A549 (cell line): ENCODE results near the gene C1orf21. TPM values are rescaled to one million over a fixed set of nuclear protein-coding genes. Genes with fewer than 3 reads are reported as not detected.

Experiments
- ATAC-seq, 2 experiments: fragments of 200-7000 bp in 1 of 2; fragments of >200 bp in 1 of 2; cut with Nextera tagmentation in 1 of 2; cut with Tn5 transposase in 1 of 2; 3 replicates each; pipeline versions ENCODE4 v1.8.0 to v1.9.1; 2018 to 2020; ENCODE audit warnings: mild to moderate bottlenecking in 1 of 2, moderate library complexity in 1 of 2
- CTCF ChIA-PET: fragments of 300-600 bp; sonication (Branson Sonifier 250); formaldehyde crosslinking; extraction: SDS; loops from one replicate; lab custom pipeline; 2021; ENCODE audit warnings: antibody characterized with exemption, inconsistent platforms; lab: Yijun Ruan, JAX
- POLR2A ChIA-PET: fragments of 350-600 bp; formaldehyde crosslinking; extraction: SDS; loops from one replicate; lab custom pipeline; 2021; ENCODE audit warnings: antibody characterized with exemption, inconsistent platforms; lab: Yijun Ruan, JAX
- DNase-seq, 2 experiments: peaks; one replicate each; pipeline versions ENCODE4 v3.0.0 to v3.0.0-alpha.2; 2011 to 2016; ENCODE audit warnings: low read depth in 1 of 2, low spot score in 1 of 2
- FAIRE-seq: peaks from 2 replicates; lab custom pipeline; 2011; peaks lifted over from hg19 to GRCh38; lab: Jason Lieb, UNC
- H3K27ac ChIP-seq, 2 experiments: fragments of >200 bp; sonication (Bioruptor Twin); formaldehyde crosslinking; 3 replicates each; pipeline ENCODE4 v1.5.1; 2016 to 2017
- H3K4me1 ChIP-seq: fragments of >200 bp; sonication (Bioruptor Twin); formaldehyde crosslinking; 3 replicates; pipeline ENCODE4 v1.6.1; 2016
- H3K4me2 ChIP-seq: fragments of >200 bp; sonication (Bioruptor Twin); formaldehyde crosslinking; 3 replicates; pipeline ENCODE4 v1.6.1; 2016
- H3K4me3 ChIP-seq: fragments of >200 bp; sonication (Bioruptor Twin); formaldehyde crosslinking; 3 replicates; pipeline ENCODE4 v1.5.1; 2016
- H3K9me3 ChIP-seq: fragments of >200 bp; sonication (Bioruptor Twin); formaldehyde crosslinking; 3 replicates; pipeline ENCODE4 v1.6.1; 2016
- BCL3 ChIP-seq: fragments of >200 bp; sonication (Bioruptor Twin); formaldehyde crosslinking; IDR thresholded peaks from 3 replicates; pipeline ENCODE4 v1.6.1; 2016
- CHD4 ChIP-seq: fragments of 200-600 bp; sonication (generic); IDR thresholded peaks from 2 replicates; pipeline ENCODE4 v1.6.1; 2016; ENCODE audit warnings: antibody characterized with exemption, mild to moderate bottlenecking, borderline replicate concordance
- E2F6 ChIP-seq: IDR thresholded peaks from 2 replicates; pipeline ENCODE4 v1.6.1; 2012; ENCODE audit warnings: low read depth, borderline replicate concordance
- HDAC2 ChIP-seq: fragments of 200-600 bp; sonication (generic); IDR thresholded peaks from 2 replicates; pipeline ENCODE4 v1.6.1; 2016
- HEYL ChIP-seq: fragments of 250-450 bp; sonication (Bioruptor Pico); IDR thresholded peaks from 2 replicates; pipeline ENCODE4 v1.8.0; 2021; ENCODE audit warnings: mild to moderate bottlenecking, moderate library complexity
- HMGXB4 ChIP-seq: fragments of 250-450 bp; sonication (Bioruptor Pico); IDR thresholded peaks from 2 replicates; pipeline ENCODE4 v1.5.0; 2021; ENCODE audit warnings: mild to moderate bottlenecking, moderate library complexity, borderline replicate concordance
- KDM5A ChIP-seq: fragments of 200-600 bp; sonication (generic); IDR thresholded peaks from 2 replicates; pipeline ENCODE4 v1.6.1; 2016; ENCODE audit warnings: antibody characterized with exemption, mild to moderate bottlenecking
- MYC ChIP-seq: IDR thresholded peaks from 2 replicates; pipeline ENCODE4 v1.6.1; 2012; ENCODE audit warnings: mild to moderate bottlenecking, inconsistent platforms, low read length, improper control_type of control experiment, borderline replicate concordance
- REST ChIP-seq: fragments of 200-600 bp; sonication (generic); IDR thresholded peaks from 2 replicates; pipeline ENCODE4 v1.6.1; 2016; ENCODE audit warnings: antibody characterized with exemption, mild to moderate bottlenecking, moderate library complexity
- SMC3 ChIP-seq: fragments of >200 bp; sonication (Bioruptor Twin); formaldehyde crosslinking; IDR thresholded peaks from 3 replicates; pipeline ENCODE4 v1.6.1; 2018; ENCODE audit warnings: inconsistent platforms
- USF2 ChIP-seq: fragments of 450-650 bp; IDR thresholded peaks from 2 replicates; pipeline ENCODE4 v1.6.1; 2014; ENCODE audit warnings: antibody characterized with exemption
- ZFP36 ChIP-seq: fragments of 450-650 bp; IDR thresholded peaks from 2 replicates; pipeline ENCODE4 v1.6.1; 2014; ENCODE audit warnings: borderline replicate concordance; ENCODE audit not compliant: partially characterized antibody
- WGBS: methylation state at CpG from one replicate; pipeline ENCODE4 v1.1.6; 2017; ENCODE audit errors: missing lambda C conversion rate; 5-methylcytosine and 5-hydroxymethylcytosine counted together
- polyA plus RNA-seq, 4 experiments: library from polyadenylated mRNA; depleted of rRNA in 3 of 4; stranded (reverse); fragments of >200 nt; fragmentation: RNase III in 1 of 4; extraction: RNeasy Plus Mini Kit Qiagen cat#74134 plus additional on column Dnase treatment in 1 of 4; gene quantifications; 2 replicates in 3 of 4; 3 replicates in 1 of 4; pipeline ENCODE4 v1.2.3, GENCODE V29; 2011 to 2017

Gene C1orf21
- polyA plus RNA-seq, 2 of the 4 experiments (the other 2 are of a cell fraction) = 11.4 to 11.6 TPM

- CTCF ChIA-PET = no interaction called here
- DNase-seq (no peak), FAIRE-seq (no peak)
- peaks cover 41% of the 10 kb centered on the region for H3K4me1 ChIP-seq
- no peak overlapping the region for H3K4me3 ChIP-seq
- 74% methylated on average over 3 of the region's 3 CpGs for WGBS
- H3K27ac ChIP-seq = no peak overlapping the region
- TF ChIP-seq HDAC2 (no peak), HMGXB4 (CRISPR knock-in tag) (no peak)
- TF ChIP-seq, all 56 proteins: peak for 0
- POLR2A ChIA-PET = no interaction called here
- no peak for ATAC-seq
- no peak overlapping the region for H3K4me2 ChIP-seq
- H3K9me3 ChIP-seq = no peaks in the 10 kb centered on the region
These were observed 17.3 kb downstream of the C1orf21 start for GRCh38 chr1:184403961-184404726.

GRCh38 chr1:184404727-184405027 lies 17.8 kb downstream of the C1orf21 start:
- FAIRE-seq (no peak), DNase-seq (no peak), ATAC-seq (no peak)
- CTCF ChIA-PET = interaction anchor here (1.2 kb wide), 1 partner anchor 76 kb away, joined by 3 read pairs; no protein-coding TSS in a partner anchor
- Histone ChIP-seq H3K4me1 (peaks cover 42% of the 10 kb centered on the region), H3K27ac (no peak overlapping the region), H3K4me3 (no peak overlapping the region), H3K9me3 (no peaks in the 10 kb centered on the region), H3K4me2 (no peak overlapping the region)
- TF ChIP-seq BCL3 (no peak), MYC (no peak), E2F6 (no peak), ZFP36 (no peak), REST (no peak), USF2 (no peak), CHD4 (no peak), KDM5A (no peak), SMC3 (no peak), HEYL (no peak)
- 58% methylated on average over 2 of the region's 2 CpGs for WGBS
- POLR2A ChIA-PET = no interaction called here
